WTC11 (cell line): Measurements from ENCODE around the gene METRN.

Experiments used
- ETV6 ChIP-seq: sonication (generic); formaldehyde crosslinking; IDR thresholded peaks from 2 replicates; pipeline ENCODE4 v1.8.1; 2022; ENCODE audit warnings: mild to moderate bottlenecking, missing genetic modification reagents
- ZNF232 ChIP-seq: sonication (generic); formaldehyde crosslinking; IDR thresholded peaks from 2 replicates; pipeline ENCODE4 v1.8.0; 2022; ENCODE audit warnings: mild to moderate bottlenecking, missing genetic modification reagents
- ZNF263 ChIP-seq: sonication (generic); formaldehyde crosslinking; IDR thresholded peaks from 2 replicates; pipeline ENCODE4 v1.8.1; 2022; ENCODE audit warnings: low read depth, mild to moderate bottlenecking, moderate library complexity, missing genetic modification reagents
- TF ChIP-seq, protein P1 (sequence below): sonication (generic); formaldehyde crosslinking; IDR thresholded peaks from 2 replicates; pipeline ENCODE4 v1.8.0; 2022; ENCODE audit warnings: mild to moderate bottlenecking, missing genetic modification reagents
- TF ChIP-seq, protein P2 (sequence below): fragments of 200-600 bp; IDR thresholded peaks from 2 replicates; pipeline ENCODE4 v1.8.0; 2022; ENCODE audit warnings: antibody characterized with exemption
- TF ChIP-seq, protein P3 (sequence below): sonication (generic); formaldehyde crosslinking; IDR thresholded peaks from 2 replicates; pipeline ENCODE4 v1.8.0; 2022; ENCODE audit warnings: mild to moderate bottlenecking, missing genetic modification reagents
- TF ChIP-seq, protein P4 (sequence below): sonication (generic); formaldehyde crosslinking; IDR thresholded peaks from 2 replicates; pipeline ENCODE4 v1.8.1; 2022; ENCODE audit warnings: mild to moderate bottlenecking, moderate library complexity, missing genetic modification reagents

DNA sequence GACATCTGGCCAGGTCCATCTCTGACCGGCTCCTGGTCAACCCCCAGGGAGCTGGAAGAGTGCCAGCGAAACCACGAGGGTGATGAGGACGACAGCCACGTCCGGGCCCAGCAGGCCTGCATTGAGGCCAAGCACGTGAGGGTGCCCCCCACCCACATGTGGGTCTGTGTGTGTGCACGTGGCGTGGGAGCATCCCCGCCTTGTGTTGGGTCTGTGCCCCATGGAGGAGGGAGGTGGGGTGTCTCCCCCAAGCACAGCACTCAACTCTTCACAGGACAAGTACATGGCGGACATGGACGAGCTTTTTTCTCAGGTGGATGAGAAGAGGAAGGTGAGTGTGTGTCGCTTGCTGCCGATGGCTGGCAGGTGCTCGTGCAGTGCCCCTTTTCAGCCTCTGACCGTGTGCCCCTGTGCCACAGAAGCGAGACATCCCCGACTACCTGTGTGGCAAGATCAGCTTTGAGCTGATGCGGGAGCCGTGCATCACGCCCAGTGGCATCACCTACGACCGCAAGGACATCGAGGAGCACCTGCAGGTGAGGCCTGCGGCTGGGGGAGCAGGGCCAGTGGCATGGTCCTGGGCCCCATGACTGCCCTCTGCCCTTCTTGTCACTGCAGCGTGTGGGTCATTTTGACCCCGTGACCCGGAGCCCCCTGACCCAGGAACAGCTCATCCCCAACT is 33.0 kb upstream of the METRN start:
- TF ChIP-seq, protein P1, sequence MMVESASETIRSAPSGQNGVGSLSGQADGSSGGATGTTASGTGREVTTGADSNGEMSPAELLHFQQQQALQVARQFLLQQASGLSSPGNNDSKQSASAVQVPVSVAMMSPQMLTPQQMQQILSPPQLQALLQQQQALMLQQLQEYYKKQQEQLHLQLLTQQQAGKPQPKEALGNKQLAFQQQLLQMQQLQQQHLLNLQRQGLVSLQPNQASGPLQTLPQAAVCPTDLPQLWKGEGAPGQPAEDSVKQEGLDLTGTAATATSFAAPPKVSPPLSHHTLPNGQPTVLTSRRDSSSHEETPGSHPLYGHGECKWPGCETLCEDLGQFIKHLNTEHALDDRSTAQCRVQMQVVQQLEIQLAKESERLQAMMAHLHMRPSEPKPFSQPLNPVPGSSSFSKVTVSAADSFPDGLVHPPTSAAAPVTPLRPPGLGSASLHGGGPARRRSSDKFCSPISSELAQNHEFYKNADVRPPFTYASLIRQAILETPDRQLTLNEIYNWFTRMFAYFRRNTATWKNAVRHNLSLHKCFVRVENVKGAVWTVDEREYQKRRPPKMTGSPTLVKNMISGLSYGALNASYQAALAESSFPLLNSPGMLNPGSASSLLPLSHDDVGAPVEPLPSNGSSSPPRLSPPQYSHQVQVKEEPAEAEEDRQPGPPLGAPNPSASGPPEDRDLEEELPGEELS, result no peak
- TF ChIP-seq, protein P2, sequence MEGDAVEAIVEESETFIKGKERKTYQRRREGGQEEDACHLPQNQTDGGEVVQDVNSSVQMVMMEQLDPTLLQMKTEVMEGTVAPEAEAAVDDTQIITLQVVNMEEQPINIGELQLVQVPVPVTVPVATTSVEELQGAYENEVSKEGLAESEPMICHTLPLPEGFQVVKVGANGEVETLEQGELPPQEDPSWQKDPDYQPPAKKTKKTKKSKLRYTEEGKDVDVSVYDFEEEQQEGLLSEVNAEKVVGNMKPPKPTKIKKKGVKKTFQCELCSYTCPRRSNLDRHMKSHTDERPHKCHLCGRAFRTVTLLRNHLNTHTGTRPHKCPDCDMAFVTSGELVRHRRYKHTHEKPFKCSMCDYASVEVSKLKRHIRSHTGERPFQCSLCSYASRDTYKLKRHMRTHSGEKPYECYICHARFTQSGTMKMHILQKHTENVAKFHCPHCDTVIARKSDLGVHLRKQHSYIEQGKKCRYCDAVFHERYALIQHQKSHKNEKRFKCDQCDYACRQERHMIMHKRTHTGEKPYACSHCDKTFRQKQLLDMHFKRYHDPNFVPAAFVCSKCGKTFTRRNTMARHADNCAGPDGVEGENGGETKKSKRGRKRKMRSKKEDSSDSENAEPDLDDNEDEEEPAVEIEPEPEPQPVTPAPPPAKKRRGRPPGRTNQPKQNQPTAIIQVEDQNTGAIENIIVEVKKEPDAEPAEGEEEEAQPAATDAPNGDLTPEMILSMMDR, result no peak
- TF ChIP-seq, protein P3, sequence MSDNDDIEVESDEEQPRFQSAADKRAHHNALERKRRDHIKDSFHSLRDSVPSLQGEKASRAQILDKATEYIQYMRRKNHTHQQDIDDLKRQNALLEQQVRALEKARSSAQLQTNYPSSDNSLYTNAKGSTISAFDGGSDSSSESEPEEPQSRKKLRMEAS (CRISPR knock-in tag), result 0 out of 2 replicates have a peak, but pooled peaks have one; percentile 27
- TF ChIP-seq, protein P4, sequence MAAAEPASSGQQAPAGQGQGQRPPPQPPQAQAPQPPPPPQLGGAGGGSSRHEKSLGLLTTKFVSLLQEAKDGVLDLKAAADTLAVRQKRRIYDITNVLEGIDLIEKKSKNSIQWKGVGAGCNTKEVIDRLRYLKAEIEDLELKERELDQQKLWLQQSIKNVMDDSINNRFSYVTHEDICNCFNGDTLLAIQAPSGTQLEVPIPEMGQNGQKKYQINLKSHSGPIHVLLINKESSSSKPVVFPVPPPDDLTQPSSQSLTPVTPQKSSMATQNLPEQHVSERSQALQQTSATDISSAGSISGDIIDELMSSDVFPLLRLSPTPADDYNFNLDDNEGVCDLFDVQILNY (CRISPR knock-in tag), result no peak
- no peak for TF ChIP-seq ZNF263 (CRISPR knock-in tag)
- no peak for TF ChIP-seq ETV6 (CRISPR knock-in tag)
- TF ChIP-seq ZNF232, result no peak
